ENCODE data around the gene TRAPPC11. TPM values are rescaled to one million over a fixed set of nuclear protein-coding genes. Genes with fewer than 3 reads are reported as not detected.

Gene TRAPPC11
- total RNA-seq, 1 donor from 2014 or later, result 22.6 TPM

DNA sequence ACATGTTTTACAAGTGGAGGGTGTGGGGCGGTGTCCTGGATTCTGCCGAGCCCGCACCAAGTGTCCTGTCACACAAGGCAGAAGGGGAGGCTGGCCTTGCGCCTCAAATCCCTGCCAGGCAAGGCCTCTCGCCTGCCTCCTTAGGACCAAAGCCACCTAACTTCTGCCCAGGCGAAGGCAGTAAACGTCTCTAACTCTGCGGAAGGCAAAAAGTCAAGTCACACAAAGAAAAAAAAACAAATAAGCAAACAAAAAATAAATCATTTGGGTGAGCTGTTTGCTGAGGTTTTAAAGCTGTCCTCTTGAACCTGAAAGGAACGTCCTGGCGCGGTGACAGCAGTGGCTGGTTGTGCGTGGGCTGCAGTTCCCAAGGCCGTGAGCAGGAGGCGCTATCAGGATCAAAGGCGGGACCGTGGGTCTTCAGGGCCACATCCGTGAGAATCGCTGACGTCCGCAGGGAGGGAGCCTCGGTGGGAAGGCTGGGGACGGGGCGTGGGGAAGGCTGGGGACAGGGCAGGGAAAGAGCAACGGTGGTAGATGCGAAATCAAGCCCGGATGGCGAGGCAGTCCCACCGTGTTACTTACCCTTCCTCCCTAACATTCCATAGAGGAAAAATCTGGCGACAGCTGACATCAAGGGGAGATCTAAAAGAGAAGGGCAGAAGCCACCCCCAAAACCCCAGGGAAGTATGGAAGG, 99.1 kb downstream of the TRAPPC11 start:
- peak in 1 of 2 donors; percentile 12 for DNase-seq (ENCODE audit: low read depth in 2 of 2)

DNA sequence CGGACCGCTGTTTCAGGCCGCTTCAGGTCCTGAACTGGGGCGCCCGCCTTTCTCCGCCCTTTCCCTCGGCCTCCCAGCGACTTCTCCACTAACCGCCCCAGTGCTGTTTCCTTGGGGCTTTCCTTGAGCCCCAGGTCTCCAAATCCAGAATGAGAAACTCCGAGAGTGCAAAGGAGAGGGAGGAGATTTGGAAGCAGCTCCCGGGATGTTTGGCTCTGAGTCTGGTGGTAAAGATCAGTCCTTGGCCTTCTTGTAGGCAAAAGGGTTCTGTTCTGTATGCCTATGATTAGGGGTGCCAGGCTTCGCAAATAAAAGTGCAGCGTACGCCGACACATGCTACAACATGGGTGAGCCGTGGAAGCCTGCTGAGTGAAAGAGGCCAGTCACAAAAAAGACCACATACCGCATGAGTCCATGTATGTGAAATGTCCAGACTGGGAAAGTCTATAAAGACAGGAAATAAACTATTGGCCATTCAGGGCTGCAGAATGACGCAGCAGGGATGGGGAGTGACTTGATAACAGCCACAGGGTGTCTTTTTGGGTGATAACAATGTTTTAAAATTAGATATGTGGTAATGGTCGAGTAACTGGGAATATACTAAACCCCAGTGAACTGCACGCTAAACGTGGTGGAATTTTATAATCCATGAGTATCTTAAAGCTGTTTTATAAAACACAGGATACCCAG, 99.8 kb downstream of the TRAPPC11 start:
- DNase-seq (ENCODE audit: low read depth in 2 of 2), result peak in 1 of 2 donors; percentile 14

DNA sequence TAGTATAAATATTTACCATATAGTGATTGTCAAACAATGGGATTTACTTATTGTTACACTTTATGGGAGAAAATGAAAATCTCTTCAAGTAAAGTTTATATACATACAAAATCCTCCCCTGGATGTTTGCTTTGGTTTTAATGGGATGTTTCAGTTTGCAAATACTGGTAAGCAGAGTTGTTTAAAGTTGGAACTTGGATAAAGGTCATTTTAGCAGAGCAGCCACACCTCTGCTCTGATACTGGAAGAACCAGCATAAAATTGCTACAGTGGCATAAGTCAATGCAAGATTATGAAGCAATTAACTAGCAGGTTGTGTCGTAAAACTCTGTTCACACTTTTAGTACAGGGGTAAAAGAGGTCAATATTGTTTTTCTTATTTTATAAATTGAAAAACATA, 101.2 kb downstream of the TRAPPC11 start:
- no peak for DNase-seq (ENCODE audit: low read depth in 2 of 2)

Other genes with a start within 250 kb of the TRAPPC11 start
- gene CDKN2AIP, start 214.7 kb upstream of the TRAPPC11 start, total RNA-seq, result 10.2 and 13.7 TPM in 2 replicates
- gene ING2, start 154.2 kb upstream of the TRAPPC11 start, total RNA-seq, result 3.4 and 3.9 TPM in 2 replicates
- 9.8 and 11.9 TPM in 2 replicates for gene RWDD4, start 108 bp upstream of the TRAPPC11 start, total RNA-seq
- gene STOX2, start 246.0 kb downstream of the TRAPPC11 start, total RNA-seq, result 3.9 and 24.2 TPM in 2 replicates

All from lung microvascular endothelial cell (primary cell).